SJCRH30 (cell line): ENCODE measurements around the gene KCNT2. TPM values are rescaled to one million over a fixed set of nuclear protein-coding genes. Genes with fewer than 3 reads are reported as not detected.

Experiments used
- DNase-seq, 2 experiments: peaks; one replicate each; pipeline ENCODE4 v3.0.0-alpha.2; 2015 to 2020
- H3K27ac ChIP-seq: fragments of 250-450 bp; sonication (Bioruptor Pico); 2 replicates; pipeline ENCODE4 v1.5.1; 2020; ENCODE audit warnings: mild to moderate bottlenecking, moderate library complexity
- H3K27me3 ChIP-seq: fragments of 250-450 bp; sonication (Bioruptor Pico); 2 replicates; pipeline ENCODE4 v1.5.1; 2020; ENCODE audit warnings: mild to moderate bottlenecking, moderate library complexity
- H3K36me3 ChIP-seq: fragments of 250-450 bp; sonication (Bioruptor Pico); 2 replicates; pipeline ENCODE4 v1.5.1; 2020; ENCODE audit warnings: mild to moderate bottlenecking, moderate library complexity
- H3K4me1 ChIP-seq: fragments of 250-450 bp; sonication (Bioruptor Pico); 2 replicates; pipeline ENCODE4 v1.5.1; 2020; ENCODE audit warnings: mild to moderate bottlenecking, moderate library complexity
- H3K4me3 ChIP-seq: fragments of 250-450 bp; sonication (Bioruptor Pico); 2 replicates; pipeline ENCODE4 v1.5.1; 2020; ENCODE audit warnings: mild to moderate bottlenecking, moderate library complexity
- H3K9me3 ChIP-seq: fragments of 250-450 bp; sonication (Bioruptor Pico); replicated peaks from 2 replicates; pipeline ENCODE4 v1.5.1; 2020; ENCODE audit warnings: mild to moderate bottlenecking, moderate library complexity
- total RNA-seq: library from RNA; depleted of rRNA; stranded (reverse); fragments of >200 nt; shearing (Covaris generic); gene quantifications from 2 replicates; pipeline ENCODE4 v1.2.3, GENCODE V29; 2014

KCNT2 gene
- total RNA-seq, 1 experiment from 2014 or later = 2.7 TPM

- no peaks in the 10 kb centered on the region for H3K4me1 ChIP-seq
- no peaks in the 10 kb centered on the region for H3K27me3 ChIP-seq
- H3K9me3 ChIP-seq = no peaks in the 10 kb centered on the region
- no peak overlapping the region for H3K4me3 ChIP-seq
- DNase-seq = no peak
- H3K36me3 ChIP-seq = no peaks in the 10 kb centered on the region
- no peak overlapping the region for H3K27ac ChIP-seq
Observed at GRCh38 chr1:196611873-196612272, 3.6 kb upstream of the KCNT2 start.

- H3K27ac ChIP-seq = peak overlapping the region; percentile 56; the same call in 1 of the 2 replicates
Observed at GRCh38 chr1:196609370-196609737, 1.1 kb upstream of the KCNT2 start.

GRCh38 chr1:196607981-196608380 is 259 bp downstream of the KCNT2 start:
- H3K27ac ChIP-seq = peak overlapping the region; percentile 56
- peak in 1 of 2 experiments; percentile 3 for DNase-seq
- no peaks in the 10 kb centered on the region for H3K36me3 ChIP-seq
- H3K4me1 ChIP-seq = no peaks in the 10 kb centered on the region
- H3K9me3 ChIP-seq = no peaks in the 10 kb centered on the region
- no peaks in the 10 kb centered on the region for H3K27me3 ChIP-seq
- peak overlapping the region; percentile 57 for H3K4me3 ChIP-seq

More at GRCh38 chr1:196609370-196609737, 1.1 kb upstream of the KCNT2 start:
- Histone ChIP-seq H3K36me3 (no peaks in the 10 kb centered on the region), H3K9me3 (no peaks in the 10 kb centered on the region), H3K27me3 (no peaks in the 10 kb centered on the region), H3K4me1 (no peaks in the 10 kb centered on the region), H3K4me3 (peak overlapping the region; percentile 57)
- no peak for DNase-seq

GRCh38 chr1:196603651-196604050 is 4.6 kb downstream of the KCNT2 start:
- Histone ChIP-seq H3K36me3 (no peaks in the 10 kb centered on the region), H3K4me3 (no peak overlapping the region), H3K4me1 (no peaks in the 10 kb centered on the region), H3K9me3 (no peaks in the 10 kb centered on the region), H3K27ac (no peak overlapping the region), H3K27me3 (no peaks in the 10 kb centered on the region)
- no peak for DNase-seq

- H3K27me3 ChIP-seq = no peaks in the 10 kb centered on the region
- H3K27ac ChIP-seq = no peak overlapping the region
- no peak for DNase-seq
- H3K36me3 ChIP-seq = no peaks in the 10 kb centered on the region
- H3K4me3 ChIP-seq = no peak overlapping the region
- no peaks in the 10 kb centered on the region for H3K9me3 ChIP-seq
- no peaks in the 10 kb centered on the region for H3K4me1 ChIP-seq
Observed at GRCh38 chr1:196598942-196599748, 9.1 kb downstream of the KCNT2 start.

GRCh38 chr1:196594700-196595099 is 13.5 kb downstream of the KCNT2 start:
- Histone ChIP-seq H3K4me1 (no peaks in the 10 kb centered on the region), H3K4me3 (no peak overlapping the region), H3K9me3 (no peaks in the 10 kb centered on the region), H3K27me3 (no peaks in the 10 kb centered on the region), H3K36me3 (no peaks in the 10 kb centered on the region), H3K27ac (no peak overlapping the region)
- DNase-seq = no peak

GRCh38 chr1:196593955-196594354 is 14.3 kb downstream of the KCNT2 start:
- H3K27me3 ChIP-seq = no peaks in the 10 kb centered on the region
- no peak for DNase-seq
- no peaks in the 10 kb centered on the region for H3K36me3 ChIP-seq
- no peaks in the 10 kb centered on the region for H3K9me3 ChIP-seq
- no peak overlapping the region for H3K4me3 ChIP-seq
- H3K27ac ChIP-seq = no peak overlapping the region
- no peaks in the 10 kb centered on the region for H3K4me1 ChIP-seq

GRCh38 chr1:196590959-196591358 is 17.3 kb downstream of the KCNT2 start:
- Histone ChIP-seq H3K27ac (no peak overlapping the region), H3K36me3 (no peaks in the 10 kb centered on the region), H3K4me1 (no peaks in the 10 kb centered on the region), H3K9me3 (no peaks in the 10 kb centered on the region), H3K4me3 (no peak overlapping the region), H3K27me3 (no peaks in the 10 kb centered on the region)
- no peak for DNase-seq

GRCh38 chr1:196590012-196590708 is 18.1 kb downstream of the KCNT2 start:
- H3K27ac ChIP-seq = no peak overlapping the region
- no peaks in the 10 kb centered on the region for H3K9me3 ChIP-seq
- H3K4me1 ChIP-seq = no peaks in the 10 kb centered on the region
- H3K27me3 ChIP-seq = no peaks in the 10 kb centered on the region
- no peak for DNase-seq
- no peaks in the 10 kb centered on the region for H3K36me3 ChIP-seq
- H3K4me3 ChIP-seq = no peak overlapping the region

- H3K27ac ChIP-seq = no peak overlapping the region
- H3K4me1 ChIP-seq = no peaks in the 10 kb centered on the region
- no peak overlapping the region for H3K4me3 ChIP-seq
- no peaks in the 10 kb centered on the region for H3K36me3 ChIP-seq
- no peaks in the 10 kb centered on the region for H3K9me3 ChIP-seq
- DNase-seq = no peak
- H3K27me3 ChIP-seq = no peaks in the 10 kb centered on the region
Observed at GRCh38 chr1:196584696-196585095, 23.5 kb downstream of the KCNT2 start.

GRCh38 chr1:196577386-196577785 is 30.9 kb downstream of the KCNT2 start:
- Histone ChIP-seq H3K4me1 (no peaks in the 10 kb centered on the region), H3K4me3 (no peak overlapping the region), H3K27me3 (no peaks in the 10 kb centered on the region), H3K27ac (no peak overlapping the region), H3K36me3 (no peaks in the 10 kb centered on the region), H3K9me3 (no peaks in the 10 kb centered on the region)
- no peak for DNase-seq

GRCh38 chr1:196573226-196573625 is 35.0 kb downstream of the KCNT2 start:
- no peaks in the 10 kb centered on the region for H3K9me3 ChIP-seq
- H3K36me3 ChIP-seq = no peaks in the 10 kb centered on the region
- H3K27me3 ChIP-seq = no peaks in the 10 kb centered on the region
- no peak for DNase-seq
- H3K4me3 ChIP-seq = no peak overlapping the region
- no peak overlapping the region for H3K27ac ChIP-seq
- no peaks in the 10 kb centered on the region for H3K4me1 ChIP-seq

GRCh38 chr1:196567238-196567637 is 41.0 kb downstream of the KCNT2 start:
- Histone ChIP-seq H3K36me3 (no peaks in the 10 kb centered on the region), H3K4me1 (no peaks in the 10 kb centered on the region), H3K27me3 (no peaks in the 10 kb centered on the region), H3K4me3 (no peak overlapping the region), H3K9me3 (no peaks in the 10 kb centered on the region), H3K27ac (no peak overlapping the region)
- no peak for DNase-seq

- no peaks in the 10 kb centered on the region for H3K27me3 ChIP-seq
- DNase-seq = no peak
Observed at GRCh38 chr1:196563768-196564167, 44.5 kb downstream of the KCNT2 start.

GRCh38 chr1:196559314-196559713 is 48.9 kb downstream of the KCNT2 start:
- Histone ChIP-seq H3K9me3 (no peaks in the 10 kb centered on the region), H3K27me3 (no peaks in the 10 kb centered on the region), H3K4me3 (no peak overlapping the region), H3K27ac (no peak overlapping the region), H3K4me1 (no peaks in the 10 kb centered on the region), H3K36me3 (no peaks in the 10 kb centered on the region)
- no peak for DNase-seq

More at GRCh38 chr1:196563768-196564167, 44.5 kb downstream of the KCNT2 start:
- Histone ChIP-seq H3K9me3 (no peaks in the 10 kb centered on the region), H3K27ac (no peak overlapping the region), H3K36me3 (no peaks in the 10 kb centered on the region), H3K4me1 (no peaks in the 10 kb centered on the region), H3K4me3 (no peak overlapping the region)
